ENCODE results near the gene NR1H2.
"Not testable (repeated sequence)": the region's sequence is repeated elsewhere in the genome, so short reads cannot be mapped to it uniquely, and the experiment has no call there.

Gene NR1H2

DNA sequence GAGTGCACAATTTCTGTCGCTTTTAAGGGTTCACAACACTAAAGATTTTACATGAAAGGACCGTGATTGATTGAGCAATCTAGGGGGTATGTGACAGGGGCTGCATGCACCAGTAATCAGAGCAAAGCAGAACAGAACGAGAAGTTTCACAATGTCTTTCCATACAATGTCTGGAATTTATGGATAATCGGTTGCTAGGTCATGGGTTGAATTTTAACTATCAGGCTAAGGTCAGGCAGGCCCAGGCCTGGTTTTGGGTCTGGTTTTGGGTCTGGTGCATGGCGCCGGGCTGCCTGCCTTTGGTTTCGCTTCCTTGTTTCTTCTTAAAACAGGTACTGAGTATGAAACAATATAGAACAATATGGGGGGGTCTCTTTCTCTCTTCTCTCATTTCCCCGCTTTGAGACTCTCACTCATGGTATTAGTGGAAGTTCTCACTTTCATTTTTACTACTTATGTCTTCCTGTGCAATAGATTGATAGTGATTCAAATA lies 29.1 kb upstream of the NR1H2 start:
- not testable (repeated sequence) for DNase-seq

DNA sequence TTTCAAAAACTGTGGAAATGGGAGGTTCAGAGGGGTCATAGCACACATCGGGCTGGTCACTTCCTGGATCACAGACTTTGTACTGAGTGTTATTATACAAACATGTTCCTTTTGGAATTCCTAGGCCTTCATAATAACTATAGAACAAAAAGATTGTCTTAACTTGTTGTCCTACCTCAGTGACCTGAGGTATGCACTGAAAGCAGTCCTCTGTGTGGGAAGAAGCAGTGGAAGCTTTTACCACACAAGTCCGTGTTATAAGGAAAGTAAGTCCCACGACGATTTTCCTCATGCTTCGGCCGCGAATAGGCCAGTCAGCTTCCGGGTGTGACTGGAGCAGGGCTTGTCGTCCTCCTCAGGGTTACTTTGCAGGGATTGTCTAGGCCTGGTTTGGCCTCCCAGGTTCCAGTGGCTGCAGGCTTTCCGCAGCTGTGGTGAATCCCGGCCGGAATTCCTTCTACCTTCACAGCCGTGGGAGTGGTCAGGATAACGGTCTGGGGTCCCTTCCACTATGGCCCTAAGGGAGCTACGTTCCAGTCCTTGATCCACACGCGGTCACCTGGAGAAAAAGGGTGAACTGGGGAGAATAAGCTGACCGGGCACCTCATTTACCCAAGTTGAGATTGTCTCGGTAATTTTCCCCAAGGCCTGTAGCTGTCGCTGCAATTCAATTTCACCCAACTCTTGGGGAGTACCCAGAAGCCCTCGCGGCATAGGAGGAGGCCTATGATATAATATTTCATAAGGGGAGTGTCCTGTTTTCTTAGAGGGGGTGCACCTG lies 26.8 kb upstream of the NR1H2 start:
- DNase-seq: no peak

DNA sequence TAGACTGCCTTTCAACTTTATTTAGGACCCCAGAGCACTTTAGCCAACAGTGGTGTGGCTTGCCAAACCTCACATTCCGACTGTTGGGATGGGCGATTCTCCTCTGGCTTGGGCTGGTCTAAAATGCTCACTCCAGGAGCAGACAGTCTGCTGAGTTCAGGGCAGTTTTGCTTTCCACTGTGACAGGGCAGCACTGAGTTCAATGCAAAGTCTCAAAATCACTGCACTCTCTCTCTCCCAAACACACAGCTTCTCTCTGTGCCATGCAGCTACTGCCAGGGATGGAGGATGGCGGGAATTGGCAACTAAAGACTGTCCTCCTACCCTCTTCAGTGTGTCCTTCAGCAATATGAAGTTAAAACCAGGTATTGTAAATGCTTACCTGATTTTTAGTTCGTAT lies 24.0 kb upstream of the NR1H2 start:
- no peak for DNase-seq

DNA sequence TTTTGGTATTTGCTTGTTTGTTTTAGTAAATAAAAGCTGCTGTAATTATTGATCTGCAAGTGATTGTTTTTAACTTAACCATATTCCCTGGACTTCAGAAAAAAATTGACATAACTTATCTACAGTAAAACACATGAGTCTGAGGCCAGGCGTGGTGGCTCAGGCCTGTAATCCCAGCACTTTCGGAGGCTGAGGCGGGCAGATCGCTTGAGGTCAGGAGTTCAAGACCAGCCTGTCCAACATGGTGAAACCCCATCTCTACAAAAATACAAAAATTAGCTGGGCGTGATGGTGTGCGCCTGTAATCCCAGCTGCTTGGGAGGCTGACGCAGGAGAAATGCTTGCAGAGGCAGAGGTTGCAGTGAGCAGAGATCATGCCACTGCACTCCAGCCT lies 22.8 kb upstream of the NR1H2 start:
- not testable (repeated sequence) for DNase-seq

DNA sequence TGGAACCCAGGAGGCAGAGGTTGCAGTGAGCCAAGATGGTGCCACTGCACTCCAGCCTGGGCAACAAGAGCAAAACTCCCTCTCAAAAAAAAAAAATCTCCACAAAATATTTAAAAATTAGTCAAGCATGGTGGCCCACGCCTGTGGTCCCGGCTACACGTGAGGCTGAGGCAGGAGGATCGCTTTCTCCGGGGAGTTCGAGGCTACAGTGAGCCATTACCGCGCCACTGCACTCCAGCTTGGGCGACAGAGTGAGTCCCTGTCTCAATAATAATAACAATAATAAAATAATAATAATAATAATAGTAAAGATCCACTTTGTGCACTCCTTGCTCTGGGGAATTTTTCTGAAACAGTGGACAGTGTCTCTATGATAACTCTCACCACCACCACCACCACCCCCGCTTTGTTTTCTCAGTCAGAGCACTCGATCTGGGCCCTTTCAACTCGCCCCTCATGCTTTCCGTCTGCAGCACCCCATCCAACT lies 19.5 kb upstream of the NR1H2 start:
- no peak for DNase-seq

DNA sequence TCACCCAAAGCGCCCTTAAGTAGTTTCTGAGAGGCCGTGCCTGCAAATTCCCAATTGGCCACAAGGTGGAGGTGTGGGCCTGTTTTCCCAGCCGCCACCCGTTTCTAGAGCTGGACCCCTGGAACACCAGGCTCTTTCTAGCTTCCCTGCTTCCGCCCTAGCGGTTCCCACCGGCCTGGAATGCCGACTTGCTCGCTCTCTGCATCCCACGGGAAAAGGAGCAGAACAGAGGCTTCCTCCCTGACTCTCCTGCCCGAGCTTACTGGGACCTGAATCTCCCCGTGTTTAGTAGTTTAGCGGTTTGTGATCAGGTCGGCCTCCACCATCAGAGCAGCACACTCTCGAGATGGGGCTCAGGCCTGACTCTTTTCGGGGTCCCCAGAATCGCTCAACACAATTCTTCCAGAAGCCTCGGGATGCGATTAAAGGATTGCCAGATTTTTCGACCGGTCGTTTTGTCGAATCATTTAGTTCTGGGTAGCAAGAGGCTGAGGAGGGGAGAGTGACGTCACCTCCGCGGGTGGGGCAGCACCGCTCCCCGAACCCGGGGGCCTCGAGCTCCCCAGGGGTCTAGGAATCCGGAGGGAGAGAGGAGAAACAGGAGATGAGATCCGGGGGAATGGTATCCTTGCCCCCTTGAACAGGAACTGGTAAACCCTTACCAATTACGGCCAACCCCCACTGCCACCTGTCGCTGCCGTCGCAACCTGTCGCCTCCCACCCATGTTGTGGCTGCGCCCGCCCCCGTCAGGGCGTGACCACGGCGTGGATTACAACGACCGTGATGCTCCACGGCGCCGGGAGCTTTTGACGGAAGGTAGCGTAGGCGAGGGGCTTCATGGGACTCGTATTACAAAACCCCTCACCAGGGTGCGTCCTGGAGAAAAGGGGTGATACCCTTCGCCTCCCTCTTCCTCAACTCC lies 18.8 kb upstream of the NR1H2 start:
- DNase-seq: peak; percentile 37

DNA sequence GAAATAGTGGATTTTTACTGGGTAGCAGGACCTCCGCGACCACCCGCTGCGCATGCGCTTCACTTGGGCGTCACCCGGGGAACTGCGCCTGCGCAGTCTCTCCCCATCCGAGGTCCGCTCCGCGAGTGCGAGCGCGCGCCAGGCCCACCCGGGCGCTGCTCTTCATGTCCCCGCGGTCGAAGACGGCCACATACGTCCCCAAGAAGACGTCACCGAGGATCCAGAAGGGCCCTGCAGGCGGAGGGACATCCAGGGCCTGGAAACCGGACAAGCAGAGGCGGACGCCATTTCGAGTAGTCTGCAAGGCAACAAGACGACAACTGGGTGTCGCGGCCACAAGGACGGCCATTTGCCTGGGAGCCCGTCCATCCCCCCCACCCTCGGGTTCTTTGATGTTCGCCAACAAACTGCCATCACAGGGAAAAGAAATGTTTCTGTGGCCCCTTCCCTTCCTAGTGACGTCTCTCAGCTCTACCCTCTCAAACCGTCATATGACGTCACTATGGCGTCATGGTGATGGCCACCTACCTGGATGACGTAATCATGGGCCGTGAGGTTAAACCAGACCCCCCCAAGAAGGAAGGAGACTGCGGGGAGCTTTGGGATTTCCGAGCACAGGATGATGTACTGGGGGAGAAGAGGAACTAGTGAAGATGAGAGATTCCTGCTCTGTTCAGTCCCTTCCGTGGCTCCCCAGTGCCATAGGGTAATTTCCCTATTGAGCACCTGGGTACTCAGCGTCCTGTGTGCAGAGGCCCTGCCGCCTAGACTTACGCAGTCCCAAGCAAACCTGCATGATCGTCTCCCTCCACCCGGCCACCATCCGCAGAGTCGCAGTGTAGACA lies 17.6 kb upstream of the NR1H2 start:
- peak; percentile 61 for DNase-seq

GRCh38 chr19:50359328-50359818 lies 16.9 kb upstream of the NR1H2 start:
- DNase-seq: no peak

DNA sequence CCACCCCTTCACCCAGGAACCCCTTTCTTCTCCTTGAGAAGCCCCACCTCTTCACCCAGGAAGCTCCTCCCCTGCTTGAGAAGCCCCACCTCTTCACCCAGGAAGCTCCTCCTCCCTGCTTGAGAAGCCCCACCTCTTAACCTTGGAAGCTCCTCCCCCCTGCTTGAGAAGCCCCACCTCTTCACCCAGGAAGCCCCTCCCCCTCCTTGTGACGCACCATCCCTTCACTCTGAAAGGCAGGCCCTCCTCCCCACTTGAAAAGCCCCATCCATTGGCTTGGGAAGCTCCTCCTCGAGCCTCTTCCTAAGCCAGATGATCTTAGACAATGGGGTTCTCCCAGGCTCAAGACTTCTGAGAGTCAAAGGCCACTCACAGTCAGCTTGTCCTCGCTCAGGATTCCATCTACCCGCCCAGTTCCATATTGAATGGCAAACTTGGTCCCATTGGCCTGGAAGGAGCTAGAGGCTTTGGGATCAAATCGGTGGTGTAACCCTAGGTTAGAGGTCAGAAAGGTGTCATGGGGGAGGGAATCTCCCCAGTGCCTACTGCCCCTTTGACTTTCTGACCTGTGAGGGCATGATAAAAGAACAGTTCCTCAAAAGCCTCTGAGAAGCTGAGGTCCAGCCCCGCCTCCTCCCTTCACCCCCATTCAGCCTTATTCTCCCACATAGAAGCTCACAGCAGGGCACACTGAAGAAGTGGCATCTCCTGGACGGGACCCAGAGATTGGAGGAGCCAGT lies 14.8 kb upstream of the NR1H2 start:
- DNase-seq: no peak

- DNase-seq: no peak
Measured at GRCh38 chr19:50362030-50362412, 14.2 kb upstream of the NR1H2 start.

GRCh38 chr19:50362656-50363424 lies 13.4 kb upstream of the NR1H2 start:
- no peak for DNase-seq

DNA sequence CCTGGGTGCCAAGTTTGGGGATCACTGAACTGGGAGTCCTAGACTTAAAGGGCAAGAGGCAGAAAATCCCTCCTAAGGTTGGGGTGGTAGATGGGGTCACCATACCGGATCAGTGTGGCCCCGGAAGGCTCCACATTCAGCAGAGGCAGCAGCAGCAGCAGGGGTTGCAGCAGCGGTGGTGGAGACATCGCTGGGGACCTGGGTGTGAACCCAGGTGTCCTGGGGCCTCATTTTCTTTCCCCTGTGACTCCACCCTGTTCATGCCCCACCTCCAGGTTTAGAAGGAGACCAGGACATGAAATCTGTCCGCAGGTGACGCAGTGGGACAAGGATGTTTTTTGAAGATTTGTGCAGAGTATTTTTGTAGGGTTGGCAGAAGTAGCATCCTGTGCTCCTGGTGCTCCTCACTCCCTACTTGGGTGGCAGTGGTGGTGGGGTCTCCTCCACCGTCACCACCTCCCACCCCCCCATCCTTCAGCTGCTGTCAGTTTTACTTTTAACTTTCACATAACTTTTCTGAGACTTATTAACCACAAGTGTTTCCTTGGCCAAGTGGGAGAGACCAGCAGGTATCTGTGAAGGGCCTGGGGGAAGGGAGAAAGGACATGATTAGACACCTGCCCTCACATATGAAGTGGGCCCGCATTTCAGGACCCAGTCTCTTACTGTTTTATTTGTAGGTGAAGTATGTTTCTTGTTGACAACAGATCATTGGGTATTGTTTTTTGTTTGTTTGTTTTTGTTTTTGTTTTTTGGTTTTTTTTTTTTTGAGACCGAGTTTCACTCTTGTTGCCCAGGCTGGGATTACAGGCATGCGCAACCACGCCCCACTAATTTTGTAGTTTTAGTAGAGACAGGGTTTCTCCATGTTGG lies 10.6 kb upstream of the NR1H2 start, which contains the start of gene NAPSA:
TSS of gene NAPSA (minus strand) at position 206 of the 873 bp plus-strand sequence. CDS start at position 188, 18 bp downstream.
- DNase-seq: no peak

DNA sequence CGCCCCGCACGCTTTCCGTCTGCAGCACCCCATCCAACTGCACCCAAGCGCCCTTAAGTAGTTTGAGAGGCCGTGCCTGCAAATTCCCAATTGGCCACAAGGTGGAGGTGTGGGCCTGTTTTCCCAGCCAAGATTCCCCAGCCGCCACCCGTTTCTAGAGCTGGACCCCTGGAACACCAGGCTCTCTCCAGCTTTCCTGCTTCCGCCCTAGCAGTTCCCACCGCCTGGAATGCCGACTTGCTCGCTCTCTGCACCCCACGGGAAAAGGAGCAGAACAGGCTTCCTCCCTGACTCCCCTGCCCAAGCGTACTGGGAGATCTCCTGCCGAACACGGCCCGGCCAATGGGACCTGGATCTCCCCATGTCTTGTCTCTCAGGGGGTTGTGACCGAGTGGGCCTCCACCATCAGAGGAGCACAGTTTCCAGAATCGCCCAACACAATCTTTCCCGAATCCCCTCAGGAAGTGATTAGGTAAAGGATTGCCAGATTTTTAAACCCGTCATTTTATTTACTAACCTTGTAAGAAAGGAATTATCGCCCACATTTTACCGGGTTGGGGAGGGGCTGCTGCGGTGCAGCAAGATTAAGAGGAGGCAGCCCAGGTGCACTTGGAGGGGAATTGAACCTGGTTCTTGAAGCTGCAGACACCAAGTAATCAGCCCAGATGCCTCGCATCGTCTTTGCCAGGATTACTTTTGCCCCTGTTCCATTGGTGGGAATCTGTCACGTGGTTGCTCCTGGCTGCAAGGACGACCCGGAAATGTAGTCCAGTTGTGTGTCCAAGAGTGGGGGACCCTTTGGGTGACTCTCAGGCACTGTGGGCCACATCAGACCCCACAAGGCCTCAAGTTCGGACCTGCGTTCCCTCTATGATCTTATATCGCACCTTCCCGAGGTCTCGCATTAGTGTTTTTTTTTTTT lies 7.3 kb upstream of the NR1H2 start:
- DNase-seq: no peak

DNA sequence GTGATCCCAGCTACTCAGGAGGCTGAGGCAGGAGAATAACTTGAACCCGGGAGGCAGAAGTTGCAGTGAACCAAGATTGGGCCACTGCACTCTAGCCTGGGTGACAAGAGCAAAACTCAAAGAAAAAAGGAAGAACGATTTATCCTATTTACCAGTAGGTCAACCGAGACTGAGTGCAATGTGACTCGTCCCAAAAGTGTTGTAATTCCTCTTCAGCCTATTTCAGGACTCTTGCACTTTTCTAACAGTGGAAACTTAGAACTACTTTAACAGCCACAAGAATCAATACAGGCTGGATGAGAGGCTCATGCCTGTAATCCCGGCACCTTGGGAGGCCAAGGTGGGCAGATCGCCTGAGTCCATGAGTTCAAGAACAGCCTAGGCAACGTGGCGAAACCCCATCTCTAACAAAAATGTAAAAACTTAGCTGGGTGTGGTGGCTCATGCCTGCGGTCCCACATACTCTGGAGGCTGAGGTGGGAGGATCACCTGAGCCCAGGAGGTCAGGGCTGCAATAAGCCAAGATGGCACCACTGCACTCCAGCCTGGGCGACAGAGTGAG lies 4.3 kb upstream of the NR1H2 start:
- DNase-seq: no peak

DNA sequence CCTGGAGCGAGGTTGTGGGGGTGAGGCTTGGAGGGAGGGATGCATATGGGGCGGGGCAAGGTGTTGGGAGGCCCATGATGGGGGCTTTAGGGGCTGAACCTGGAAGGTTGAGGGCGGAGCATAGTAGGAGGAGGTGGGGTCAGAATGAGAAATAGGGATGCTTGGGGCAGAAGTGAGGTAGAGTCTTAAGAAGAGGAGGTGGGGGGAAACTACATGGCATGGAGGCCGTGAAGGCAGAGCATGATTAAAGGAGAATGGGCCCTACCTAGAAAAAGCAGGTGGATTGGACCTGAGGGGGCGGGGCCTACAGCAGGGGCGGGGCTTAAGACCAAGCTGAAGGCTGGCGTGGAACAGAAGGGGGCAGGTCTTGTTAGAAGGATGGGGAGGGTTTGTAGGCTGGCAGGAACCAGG lies 799 bp downstream of the NR1H2 start:
- DNase-seq: no peak

DNA sequence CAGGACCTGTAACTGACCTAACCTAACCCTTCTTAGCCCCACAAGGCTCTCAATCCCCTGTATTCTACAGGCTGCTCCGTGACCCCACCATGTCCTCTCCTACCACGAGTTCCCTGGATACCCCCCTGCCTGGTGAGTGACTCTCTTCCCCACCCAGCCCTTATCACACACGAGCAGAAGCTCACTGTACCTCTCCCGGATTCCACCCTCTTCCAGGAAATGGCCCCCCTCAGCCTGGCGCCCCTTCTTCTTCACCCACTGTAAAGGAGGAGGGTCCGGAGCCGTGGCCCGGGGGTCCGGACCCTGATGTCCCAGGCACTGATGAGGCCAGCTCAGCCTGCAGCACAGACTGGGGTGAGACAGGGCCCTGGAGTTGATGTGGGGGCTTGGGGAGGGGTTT lies 1.3 kb downstream of the NR1H2 start:
- DNase-seq: no peak

GRCh38 chr19:50378169-50378862 lies 2.1 kb downstream of the NR1H2 start:
- DNase-seq: no peak

GRCh38 chr19:50378863-50379236 lies 2.6 kb downstream of the NR1H2 start:
- DNase-seq: no peak

All from NCI-H1417 treated with DMSO at 0.1 percent for 48 hours (cell line).